Measurements from ENCODE around the gene MYRIP.
"Not testable (repeated sequence)": the region's sequence is repeated elsewhere in the genome, so short reads cannot be mapped to it uniquely, and the experiment has no call there.

The MYRIP gene

DNA sequence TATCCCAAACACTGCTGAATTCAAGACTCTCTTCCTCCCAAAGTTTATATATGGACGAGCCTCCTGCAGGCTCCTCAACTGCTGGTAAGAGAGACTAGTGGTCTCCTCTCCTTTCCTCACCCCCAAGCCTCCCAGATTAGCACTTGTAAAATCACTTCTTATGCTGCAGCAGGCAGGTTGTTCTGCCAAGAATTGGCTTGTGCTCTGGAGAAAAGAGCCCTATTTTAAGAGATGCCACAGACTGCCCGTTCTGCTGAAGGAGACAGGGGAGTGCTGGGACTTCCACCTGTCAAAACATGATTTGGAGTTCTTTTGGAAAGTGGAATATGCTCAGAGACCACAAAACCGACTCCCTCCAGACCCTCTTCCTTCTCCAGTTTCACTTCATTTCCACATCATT is 269.2 kb downstream of the MYRIP start:
- no peak for DNase-seq (ENCODE audit: low read depth in 2 of 2)
- H3K4me3 ChIP-seq (replicated peaks in 1 of 2; ENCODE audit: low read depth in 2 of 2, low read length in 2 of 2) = no peak overlapping the region
- TF ChIP-seq, protein P1, sequence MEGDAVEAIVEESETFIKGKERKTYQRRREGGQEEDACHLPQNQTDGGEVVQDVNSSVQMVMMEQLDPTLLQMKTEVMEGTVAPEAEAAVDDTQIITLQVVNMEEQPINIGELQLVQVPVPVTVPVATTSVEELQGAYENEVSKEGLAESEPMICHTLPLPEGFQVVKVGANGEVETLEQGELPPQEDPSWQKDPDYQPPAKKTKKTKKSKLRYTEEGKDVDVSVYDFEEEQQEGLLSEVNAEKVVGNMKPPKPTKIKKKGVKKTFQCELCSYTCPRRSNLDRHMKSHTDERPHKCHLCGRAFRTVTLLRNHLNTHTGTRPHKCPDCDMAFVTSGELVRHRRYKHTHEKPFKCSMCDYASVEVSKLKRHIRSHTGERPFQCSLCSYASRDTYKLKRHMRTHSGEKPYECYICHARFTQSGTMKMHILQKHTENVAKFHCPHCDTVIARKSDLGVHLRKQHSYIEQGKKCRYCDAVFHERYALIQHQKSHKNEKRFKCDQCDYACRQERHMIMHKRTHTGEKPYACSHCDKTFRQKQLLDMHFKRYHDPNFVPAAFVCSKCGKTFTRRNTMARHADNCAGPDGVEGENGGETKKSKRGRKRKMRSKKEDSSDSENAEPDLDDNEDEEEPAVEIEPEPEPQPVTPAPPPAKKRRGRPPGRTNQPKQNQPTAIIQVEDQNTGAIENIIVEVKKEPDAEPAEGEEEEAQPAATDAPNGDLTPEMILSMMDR (IDR thresholded peaks at IDR 0.05; ENCODE audit: low read depth, low read length) = no peak

DNA sequence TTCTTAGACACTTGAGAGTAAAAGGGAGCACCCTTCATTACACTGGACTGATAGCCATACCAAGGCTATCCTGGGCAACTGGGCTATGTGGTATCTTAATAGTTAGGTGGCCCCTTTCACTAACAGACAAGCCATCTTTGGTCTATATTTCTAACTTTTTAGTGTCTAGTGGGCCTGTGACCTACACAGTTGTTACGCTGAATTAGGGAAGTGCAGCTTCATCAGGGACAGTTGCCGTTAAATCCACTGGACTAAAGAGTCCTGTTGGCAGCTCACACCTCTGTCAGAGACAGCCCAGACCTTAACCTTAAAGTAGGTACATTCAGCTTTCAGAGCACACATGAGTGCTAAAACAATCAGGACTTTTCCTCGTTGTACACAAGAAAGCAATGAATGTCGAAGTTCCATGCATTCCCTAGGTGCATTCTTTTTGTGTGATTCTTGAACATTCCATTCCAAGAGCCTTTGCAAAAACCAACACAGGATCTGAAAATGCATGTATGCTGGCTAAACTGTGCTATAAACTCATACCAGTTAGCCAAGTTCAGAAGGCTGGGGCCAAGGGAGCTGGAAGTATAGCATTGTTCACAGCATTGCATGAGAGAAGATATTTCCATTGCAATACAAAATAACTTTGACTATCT is 269.9 kb downstream of the MYRIP start:
- TF ChIP-seq, protein P1 (IDR thresholded peaks at IDR 0.05; ENCODE audit: low read depth, low read length) = no peak
- H3K4me3 ChIP-seq (replicated peaks in 1 of 2; ENCODE audit: low read depth in 2 of 2, low read length in 2 of 2) = no peak overlapping the region
- peak; percentile 72 to 83 for DNase-seq (ENCODE audit: low read depth in 2 of 2)

- TF ChIP-seq, protein P1 (IDR thresholded peaks at IDR 0.05; ENCODE audit: low read depth, low read length) = no peak
- peak; percentile 28 to 51 for DNase-seq (ENCODE audit: low read depth in 2 of 2)
These were observed 270.4 kb downstream of the MYRIP start for GRCh38 chr3:40079847-40080240.

DNA sequence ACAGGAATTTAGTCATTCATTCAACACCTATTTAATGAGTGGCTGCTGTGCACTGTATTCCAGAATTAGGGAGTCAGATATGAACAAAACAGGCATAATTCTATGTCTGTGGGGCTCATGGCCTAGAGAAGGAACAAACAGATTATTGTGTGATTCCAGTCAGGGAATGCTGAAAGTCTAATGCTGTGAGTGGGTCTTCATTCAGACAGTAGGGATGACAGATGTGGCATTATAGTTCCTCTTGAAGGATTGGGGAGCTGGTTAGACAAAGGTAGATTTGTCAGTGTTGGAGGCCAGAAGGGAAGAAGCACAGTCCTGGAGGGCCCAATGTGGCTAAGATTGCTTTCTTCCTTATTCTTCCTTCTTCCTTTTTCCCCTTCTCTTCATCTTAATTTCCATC is 273.7 kb downstream of the MYRIP start:
- TF ChIP-seq, protein P1 (IDR thresholded peaks at IDR 0.05; ENCODE audit: low read depth, low read length) = no peak
- H3K4me3 ChIP-seq (replicated peaks in 1 of 2; ENCODE audit: low read depth in 2 of 2, low read length in 2 of 2) = no peak overlapping the region
- DNase-seq (ENCODE audit: low read depth in 2 of 2) = no peak

More at GRCh38 chr3:40079847-40080240, 270.4 kb downstream of the MYRIP start:
- H3K4me3 ChIP-seq (replicated peaks in 1 of 2; ENCODE audit: low read depth in 2 of 2, low read length in 2 of 2) = no peak overlapping the region

DNA sequence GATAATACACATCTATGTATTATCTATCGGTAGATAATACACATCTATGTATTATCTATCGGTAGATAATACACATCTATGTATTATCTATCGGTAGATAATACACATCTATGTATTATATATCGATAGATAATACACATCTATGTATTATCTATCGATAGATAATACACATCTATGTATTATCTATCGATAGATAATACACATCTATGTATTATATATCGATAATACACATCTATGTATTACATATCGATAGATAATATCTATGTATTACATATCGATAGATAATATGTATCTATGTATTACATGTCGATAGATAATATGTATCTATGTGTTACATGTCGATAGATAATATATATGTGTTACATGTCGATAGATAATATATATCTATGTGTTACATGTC is 275.0 kb downstream of the MYRIP start:
- DNase-seq (ENCODE audit: low read depth in 2 of 2); H3K4me3 ChIP-seq (replicated peaks in 1 of 2; ENCODE audit: low read depth in 2 of 2, low read length in 2 of 2): not testable (repeated sequence)

- DNase-seq (ENCODE audit: low read depth in 2 of 2) = no peak
- TF ChIP-seq, protein P1 (IDR thresholded peaks at IDR 0.05; ENCODE audit: low read depth, low read length) = no peak
- no peak overlapping the region for H3K4me3 ChIP-seq (replicated peaks in 1 of 2; ENCODE audit: low read depth in 2 of 2, low read length in 2 of 2)
These were observed 277.8 kb downstream of the MYRIP start for GRCh38 chr3:40086890-40087883.

- no peak for DNase-seq (ENCODE audit: low read depth in 2 of 2)
- TF ChIP-seq, protein P1 (IDR thresholded peaks at IDR 0.05; ENCODE audit: low read depth, low read length) = no peak
- no peak overlapping the region for H3K4me3 ChIP-seq (replicated peaks in 1 of 2; ENCODE audit: low read depth in 2 of 2, low read length in 2 of 2)
These were observed 279.2 kb downstream of the MYRIP start for GRCh38 chr3:40088527-40089170.

All from cardiac fibroblast (primary cell).